HG02981 (cell line): Measurements from ENCODE around the gene GRK6.

Source experiments
- ATAC-seq: cut with Tn5 transposase; IDR thresholded peaks from one replicate; pipeline ENCODE4 v1.9.1; 2021; ENCODE audit warnings: mild to moderate bottlenecking, moderate library complexity; ENCODE audit not compliant: unreplicated experiment

The GRK6 gene

GRCh38 chr5:177426566-177427210, at the start of gene GRK6:
Gene GRK6, plus strand, starts transcription at chr5:177426676. Its CDS starts 170 bp downstream, at chr5:177426846.
- peak; percentile 3 for ATAC-seq

GRCh38 chr5:177377851-177378776, 48.4 kb upstream of the GRK6 start:
- ATAC-seq, result no peak

GRCh38 chr5:177378884-177379883, 47.3 kb upstream of the GRK6 start:
- ATAC-seq, result peak; percentile 68

GRCh38 chr5:177380805-177381126, 45.7 kb upstream of the GRK6 start:
- no peak for ATAC-seq

GRCh38 chr5:177382423-177383029, 44.0 kb upstream of the GRK6 start:
- ATAC-seq, result no peak

GRCh38 chr5:177383181-177383580, 43.3 kb upstream of the GRK6 start:
- ATAC-seq, result no peak

- no peak for ATAC-seq
These were observed 42.3 kb upstream of the GRK6 start, which contains the start of gene SLC34A1 for GRCh38 chr5:177384134-177384533. Gene SLC34A1, plus strand, starts transcription at chr5:177384434. Its CDS starts 1,308 bp downstream, at chr5:177385742.

- no peak for ATAC-seq
These were observed 40.8 kb upstream of the GRK6 start for GRCh38 chr5:177385720-177386119.

GRCh38 chr5:177386542-177386941, 39.9 kb upstream of the GRK6 start:
- no peak for ATAC-seq

GRCh38 chr5:177387405-177387804, 39.1 kb upstream of the GRK6 start:
- no peak for ATAC-seq

GRCh38 chr5:177388521-177389052, 37.9 kb upstream of the GRK6 start:
- no peak for ATAC-seq

GRCh38 chr5:177389241-177390169, 37.0 kb upstream of the GRK6 start:
- ATAC-seq, result peak; percentile 36

- peak; percentile 68 for ATAC-seq
These were observed 35.8 kb upstream of the GRK6 start for GRCh38 chr5:177390363-177391300.

GRCh38 chr5:177392765-177393164, 33.7 kb upstream of the GRK6 start:
- ATAC-seq, result no peak

GRCh38 chr5:177393206-177393765, 33.2 kb upstream of the GRK6 start:
- no peak for ATAC-seq

- no peak for ATAC-seq
These were observed 32.5 kb upstream of the GRK6 start for GRCh38 chr5:177393990-177394389.

- no peak for ATAC-seq
These were observed 30.4 kb upstream of the GRK6 start for GRCh38 chr5:177396078-177396477.

- ATAC-seq, result no peak
These were observed 29.7 kb upstream of the GRK6 start for GRCh38 chr5:177396807-177397206.
